BJ (cell line): ENCODE results near the gene IL1RAP. TPM values are rescaled to one million over a fixed set of nuclear protein-coding genes. Genes with fewer than 3 reads are reported as not detected.

ENCODE experiments used
- CTCF ChIA-PET: fragments of 350-600 bp; formaldehyde crosslinking; extraction: SDS; loops from one replicate; lab custom pipeline; 2021; ENCODE audit warnings: antibody characterized with exemption, inconsistent platforms; lab: Yijun Ruan, JAX
- POLR2A ChIA-PET: fragments of 300-600 bp; sonication (Branson Sonifier 250); formaldehyde crosslinking; extraction: SDS; loops from one replicate; lab custom pipeline; 2021; ENCODE audit warnings: antibody characterized with exemption; lab: Charles Lee
- DNase-seq: peaks from one replicate; pipeline ENCODE4 v3.0.0-alpha.2; 2011; ENCODE audit warnings: low read depth
- H3K27me3 ChIP-seq: 2 replicates; pipeline ENCODE4 v1.6.0; 2011; ENCODE audit warnings: low read length; ENCODE audit not compliant: control insufficient read depth, insufficient read depth
- H3K36me3 ChIP-seq: 2 replicates; pipeline ENCODE4 v1.5.1; 2011; ENCODE audit warnings: low read length; ENCODE audit not compliant: control insufficient read depth, insufficient read depth
- H3K4me3 ChIP-seq: 2 replicates; pipeline ENCODE4 v1.5.1; 2011; ENCODE audit warnings: low read depth, mild to moderate bottlenecking, control low read depth, low read length
- polyA plus RNA-seq: library from polyadenylated mRNA; depleted of rRNA; stranded (reverse); fragments of >200 nt; gene quantifications from 2 replicates; pipeline ENCODE4 v1.2.3, GENCODE V29; 2011
- TF ChIP-seq, protein P1 (sequence below): IDR thresholded peaks from 2 replicates; pipeline ENCODE4 v1.5.1; 2011; ENCODE audit warnings: low read depth, mild to moderate bottlenecking, control low read depth, inconsistent platforms, low read length, moderate library complexity; ENCODE audit not compliant: insufficient read depth

The IL1RAP gene
- polyA plus RNA-seq, 1 experiment: 8.6 TPM

DNA sequence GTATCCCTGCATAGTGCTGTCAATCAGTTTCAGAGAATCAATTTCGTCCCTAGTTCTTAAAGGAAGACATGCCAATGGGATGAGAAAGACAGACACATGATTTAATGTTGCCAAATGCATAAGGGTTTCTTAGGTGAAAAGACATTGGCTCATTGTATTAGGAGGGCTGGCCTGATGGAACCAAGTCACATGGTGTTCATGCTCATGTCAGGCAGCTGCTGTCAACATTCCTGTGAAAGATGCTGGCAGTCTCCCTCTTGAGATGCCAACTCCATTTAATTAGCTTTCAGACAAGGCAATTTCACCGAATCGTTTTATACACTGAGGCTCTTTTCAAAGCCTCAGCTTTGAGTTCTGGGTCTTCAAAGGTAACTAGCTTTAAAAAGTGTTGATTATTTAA is 16.1 kb upstream of the IL1RAP start:
- TF ChIP-seq, protein P1, sequence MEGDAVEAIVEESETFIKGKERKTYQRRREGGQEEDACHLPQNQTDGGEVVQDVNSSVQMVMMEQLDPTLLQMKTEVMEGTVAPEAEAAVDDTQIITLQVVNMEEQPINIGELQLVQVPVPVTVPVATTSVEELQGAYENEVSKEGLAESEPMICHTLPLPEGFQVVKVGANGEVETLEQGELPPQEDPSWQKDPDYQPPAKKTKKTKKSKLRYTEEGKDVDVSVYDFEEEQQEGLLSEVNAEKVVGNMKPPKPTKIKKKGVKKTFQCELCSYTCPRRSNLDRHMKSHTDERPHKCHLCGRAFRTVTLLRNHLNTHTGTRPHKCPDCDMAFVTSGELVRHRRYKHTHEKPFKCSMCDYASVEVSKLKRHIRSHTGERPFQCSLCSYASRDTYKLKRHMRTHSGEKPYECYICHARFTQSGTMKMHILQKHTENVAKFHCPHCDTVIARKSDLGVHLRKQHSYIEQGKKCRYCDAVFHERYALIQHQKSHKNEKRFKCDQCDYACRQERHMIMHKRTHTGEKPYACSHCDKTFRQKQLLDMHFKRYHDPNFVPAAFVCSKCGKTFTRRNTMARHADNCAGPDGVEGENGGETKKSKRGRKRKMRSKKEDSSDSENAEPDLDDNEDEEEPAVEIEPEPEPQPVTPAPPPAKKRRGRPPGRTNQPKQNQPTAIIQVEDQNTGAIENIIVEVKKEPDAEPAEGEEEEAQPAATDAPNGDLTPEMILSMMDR: no peak
- ChIA-PET POLR2A (no interaction called here), CTCF (no interaction called here)
- Histone ChIP-seq H3K27me3 (peaks cover 1% of the 10 kb centered on the region; the same call in 1 of the 2 replicates), H3K36me3 (no peaks in the 10 kb centered on the region), H3K4me3 (no peak overlapping the region)
- DNase-seq: no peak

DNA sequence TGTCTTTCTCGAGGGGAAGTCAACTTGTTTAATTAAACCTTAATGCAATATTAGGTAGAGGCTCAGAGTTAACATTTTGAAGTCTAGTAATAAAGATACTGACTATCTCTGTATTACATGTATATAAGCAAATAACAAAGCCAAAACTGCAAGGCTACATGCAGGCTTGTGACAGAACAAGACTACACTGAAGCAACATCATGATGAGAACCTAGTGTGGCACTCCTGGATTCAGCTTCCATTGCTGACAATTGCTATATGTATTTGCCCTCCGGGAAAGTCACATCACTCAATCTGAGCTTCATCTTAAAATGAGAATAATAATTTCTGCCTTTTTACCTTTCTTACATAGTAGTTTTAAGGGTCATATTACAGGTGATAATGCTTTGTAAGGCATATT is 15.6 kb upstream of the IL1RAP start:
- Histone ChIP-seq H3K36me3 (no peaks in the 10 kb centered on the region), H3K27me3 (peaks cover 1% of the 10 kb centered on the region; the same call in 1 of the 2 replicates), H3K4me3 (no peak overlapping the region)
- ChIA-PET CTCF (interaction anchor here (0.7 to 1.5 kb wide), 2 partner anchors 9 to 198 kb away, joined by 3 to 5 read pairs; no protein-coding TSS in a partner anchor), POLR2A (no interaction called here)
- no peak for DNase-seq
- TF ChIP-seq, protein P1: no peak

DNA sequence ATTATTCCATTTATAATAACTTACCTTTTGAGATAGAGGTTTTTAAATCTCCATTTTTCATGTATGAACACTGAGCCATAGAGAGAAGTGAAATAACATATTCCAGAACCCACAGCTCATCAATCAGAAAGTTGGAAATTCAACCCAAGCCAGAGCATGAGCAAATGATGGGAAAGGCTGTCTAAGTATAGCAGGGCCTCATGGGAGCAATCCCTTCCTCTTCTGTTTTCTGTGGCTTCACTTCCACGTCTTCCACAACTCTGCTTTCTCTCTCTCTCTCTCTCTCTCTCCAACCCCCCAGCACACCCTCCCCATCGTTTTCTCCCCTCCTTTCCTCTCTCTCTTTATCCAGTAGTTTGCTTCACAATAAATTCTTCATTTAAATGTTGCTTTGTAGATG is 14.8 kb upstream of the IL1RAP start:
- no peak for DNase-seq
- Histone ChIP-seq H3K27me3 (peaks cover 1% of the 10 kb centered on the region; the same call in 1 of the 2 replicates), H3K4me3 (no peak overlapping the region), H3K36me3 (no peaks in the 10 kb centered on the region)
- TF ChIP-seq, protein P1: no peak
- CTCF ChIA-PET: interaction anchor here (0.7 to 1.5 kb wide), 3 partner anchors 9 to 197 kb away, joined by 3 to 5 read pairs (median 3); no protein-coding TSS in a partner anchor
- POLR2A ChIA-PET: no interaction called here

DNA sequence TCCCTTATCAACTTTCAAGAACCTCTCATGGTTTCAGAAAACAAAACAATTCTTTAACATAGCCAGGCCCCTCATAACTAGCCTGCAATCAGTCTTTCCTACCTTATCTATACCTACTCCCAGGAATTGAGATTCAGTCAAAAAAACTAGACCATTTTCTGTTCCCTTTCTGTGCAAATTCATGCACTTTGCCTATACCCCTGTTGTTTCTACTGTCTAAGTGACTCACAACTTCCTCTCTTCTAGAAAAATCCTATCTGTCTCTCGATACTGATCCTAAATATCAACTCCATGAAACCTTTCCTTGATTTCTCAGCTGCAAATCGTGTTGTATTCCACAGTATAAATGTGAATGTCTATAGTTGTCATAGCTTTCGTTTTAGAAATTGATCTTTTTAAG is 10.9 kb upstream of the IL1RAP start:
- POLR2A ChIA-PET: no interaction called here
- Histone ChIP-seq H3K36me3 (no peaks in the 10 kb centered on the region), H3K27me3 (peaks cover 1% of the 10 kb centered on the region; the same call in 1 of the 2 replicates), H3K4me3 (no peak overlapping the region)
- TF ChIP-seq, protein P1: no peak
- DNase-seq: no peak
- CTCF ChIA-PET: no interaction called here

DNA sequence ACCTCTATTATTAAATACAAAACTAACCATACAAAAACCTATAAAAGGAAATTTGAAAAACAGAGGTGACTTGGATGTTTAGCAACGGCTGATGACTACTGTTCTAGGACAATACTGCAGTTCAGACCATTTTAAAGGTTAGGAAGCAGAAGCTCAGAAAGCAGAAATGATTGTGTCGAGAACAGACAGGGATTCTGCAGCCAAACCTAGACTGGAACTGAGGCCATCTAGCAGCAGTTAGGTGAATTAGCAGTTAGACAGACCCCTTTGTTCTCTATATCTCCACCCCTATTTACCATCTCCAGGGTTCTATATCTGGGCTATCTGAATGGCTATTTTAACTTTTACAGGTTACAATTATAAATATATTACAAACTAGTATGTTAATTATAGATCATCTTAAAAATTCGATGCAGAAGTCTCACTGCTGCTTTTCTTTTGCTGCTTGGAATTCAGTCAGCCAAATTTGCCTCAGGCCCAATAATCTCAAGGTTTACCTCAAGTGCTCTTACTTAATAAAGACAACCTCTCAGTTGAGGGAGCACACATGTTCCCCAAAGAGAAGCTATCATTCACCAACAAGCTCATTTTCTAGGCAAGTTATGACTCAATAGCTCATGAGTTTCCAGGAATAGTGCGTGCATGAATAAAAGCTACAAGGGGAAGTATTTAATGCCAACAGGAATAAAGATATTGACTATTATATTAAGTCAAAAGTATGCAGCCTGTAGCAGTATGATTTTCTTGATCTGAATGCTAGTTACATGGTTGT is 9.3 kb upstream of the IL1RAP start:
- Histone ChIP-seq H3K36me3 (no peaks in the 10 kb centered on the region), H3K27me3 (no peaks in the 10 kb centered on the region), H3K4me3 (no peak overlapping the region)
- CTCF ChIA-PET: interaction anchor here (0.6 to 1.1 kb wide), 4 partner anchors 9 to 1379 kb away, joined by 3 to 4 read pairs (median 3); partner anchors contain the start of gene IL1RAP
- no peak for DNase-seq
- POLR2A ChIA-PET: no interaction called here
- TF ChIP-seq, protein P1: no peak
